LNCAP (cell line): Measurements from ENCODE around the gene AHNAK2.

Experiments
- TF ChIP-seq, protein P1 (sequence below): fragments of 450-650 bp; IDR thresholded peaks from 2 replicates; pipeline ENCODE4 v1.5.1; 2017; ENCODE audit warnings: mild to moderate bottlenecking

AHNAK2 gene

DNA sequence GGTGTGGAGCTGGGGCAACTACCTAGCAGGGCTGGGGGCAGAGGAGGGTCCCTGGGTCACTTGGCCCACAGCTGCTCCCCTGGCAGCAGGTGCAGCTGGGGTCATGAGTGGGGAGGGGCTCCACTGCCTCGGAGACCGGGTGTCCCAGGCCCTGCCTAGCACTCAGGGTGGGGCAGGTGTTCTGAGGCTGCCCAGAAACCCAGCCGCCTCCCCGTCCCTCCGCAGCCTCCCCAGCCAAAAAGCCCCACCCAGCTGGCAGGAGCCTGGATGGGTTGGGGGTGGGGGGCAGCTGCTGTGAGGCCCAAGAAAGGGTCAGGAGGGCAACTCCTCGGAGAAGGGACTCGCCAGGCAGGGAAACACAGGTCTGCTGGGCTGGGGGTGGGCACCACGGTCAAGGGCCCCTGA, 11.2 kb downstream of the AHNAK2 start:
- TF ChIP-seq, protein P1, sequence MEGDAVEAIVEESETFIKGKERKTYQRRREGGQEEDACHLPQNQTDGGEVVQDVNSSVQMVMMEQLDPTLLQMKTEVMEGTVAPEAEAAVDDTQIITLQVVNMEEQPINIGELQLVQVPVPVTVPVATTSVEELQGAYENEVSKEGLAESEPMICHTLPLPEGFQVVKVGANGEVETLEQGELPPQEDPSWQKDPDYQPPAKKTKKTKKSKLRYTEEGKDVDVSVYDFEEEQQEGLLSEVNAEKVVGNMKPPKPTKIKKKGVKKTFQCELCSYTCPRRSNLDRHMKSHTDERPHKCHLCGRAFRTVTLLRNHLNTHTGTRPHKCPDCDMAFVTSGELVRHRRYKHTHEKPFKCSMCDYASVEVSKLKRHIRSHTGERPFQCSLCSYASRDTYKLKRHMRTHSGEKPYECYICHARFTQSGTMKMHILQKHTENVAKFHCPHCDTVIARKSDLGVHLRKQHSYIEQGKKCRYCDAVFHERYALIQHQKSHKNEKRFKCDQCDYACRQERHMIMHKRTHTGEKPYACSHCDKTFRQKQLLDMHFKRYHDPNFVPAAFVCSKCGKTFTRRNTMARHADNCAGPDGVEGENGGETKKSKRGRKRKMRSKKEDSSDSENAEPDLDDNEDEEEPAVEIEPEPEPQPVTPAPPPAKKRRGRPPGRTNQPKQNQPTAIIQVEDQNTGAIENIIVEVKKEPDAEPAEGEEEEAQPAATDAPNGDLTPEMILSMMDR, result no peak

DNA sequence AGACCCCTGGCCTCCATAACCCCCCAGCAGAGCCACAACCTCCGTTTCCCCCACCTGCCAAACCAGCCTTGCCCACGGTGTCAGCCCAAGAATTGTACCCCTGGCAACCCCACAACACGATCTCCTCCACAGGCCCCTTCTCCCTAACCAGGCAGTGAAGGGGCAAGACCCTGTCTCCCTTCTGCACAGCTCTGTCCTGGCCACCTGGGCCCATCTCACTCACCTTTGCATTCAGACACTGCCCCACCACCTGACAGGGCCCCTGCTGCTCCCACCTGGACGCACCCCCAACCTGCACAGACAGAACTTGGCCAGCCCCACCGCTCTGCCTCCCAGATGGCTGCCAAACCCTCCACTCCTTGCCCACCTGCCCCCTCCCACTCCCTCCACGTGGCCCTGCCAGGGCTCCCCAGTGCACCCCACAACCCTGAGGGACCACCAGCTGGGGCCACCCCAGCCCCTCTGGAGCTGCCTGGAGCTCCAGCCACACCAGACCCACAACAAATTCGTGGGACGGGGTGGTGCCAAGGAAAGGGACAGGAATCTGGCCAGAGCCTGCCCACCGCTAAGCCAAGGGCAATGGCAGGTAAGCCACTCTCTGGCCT, 11.8 kb downstream of the AHNAK2 start:
- TF ChIP-seq, protein P1, result no peak

DNA sequence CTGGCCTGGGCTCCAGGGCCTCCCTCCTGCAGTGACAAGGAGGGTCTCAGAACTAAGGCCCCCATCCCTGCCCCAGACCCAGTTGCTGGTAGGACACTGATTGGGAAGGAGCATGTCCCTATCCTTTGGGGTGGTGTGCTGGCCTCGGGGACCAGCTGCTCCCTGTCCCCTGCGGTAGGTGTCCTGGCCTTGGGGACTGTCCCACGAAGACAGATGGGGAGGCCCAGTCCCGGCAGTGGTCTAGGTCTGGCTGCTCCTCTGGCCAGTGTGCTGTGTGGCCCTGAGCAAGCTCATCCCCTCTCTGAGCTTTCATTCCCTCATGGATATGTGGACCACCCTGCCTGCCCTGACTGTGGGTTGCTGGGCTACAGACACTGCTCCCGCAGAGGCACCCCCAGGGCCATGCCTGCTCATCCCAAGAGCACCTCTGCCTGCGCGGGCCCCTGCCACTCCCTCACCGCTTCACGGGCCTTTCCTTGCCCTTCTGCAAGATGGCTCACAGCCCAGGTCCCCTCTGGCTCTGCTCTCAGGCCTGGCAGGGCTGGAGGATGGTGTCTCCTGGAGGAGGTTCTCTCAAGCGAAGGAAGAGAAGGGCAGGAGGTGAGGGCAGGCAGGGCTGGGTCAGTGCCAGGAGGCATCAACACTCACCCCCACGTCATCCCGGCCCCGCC, 12.5 kb downstream of the AHNAK2 start:
- TF ChIP-seq, protein P1, result no peak

DNA sequence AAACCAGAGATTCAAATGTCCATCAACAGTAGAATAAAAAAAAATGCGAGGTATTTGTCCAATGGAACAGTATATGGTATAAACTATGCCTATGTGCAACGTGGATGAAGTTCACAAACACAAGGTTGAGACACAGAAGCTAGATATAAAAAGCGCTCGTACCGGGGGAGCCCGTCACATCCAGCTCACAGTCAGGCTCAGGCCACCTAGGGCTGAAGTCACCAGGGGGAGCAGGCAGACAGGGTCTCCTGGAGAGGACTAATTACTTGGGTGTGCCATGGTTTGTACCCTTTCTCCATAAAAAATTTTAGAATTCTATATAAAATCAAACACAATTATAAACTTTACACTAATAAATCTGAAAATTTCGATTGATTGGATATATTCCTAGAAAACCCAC, 13.6 kb downstream of the AHNAK2 start:
- TF ChIP-seq, protein P1, result no peak

DNA sequence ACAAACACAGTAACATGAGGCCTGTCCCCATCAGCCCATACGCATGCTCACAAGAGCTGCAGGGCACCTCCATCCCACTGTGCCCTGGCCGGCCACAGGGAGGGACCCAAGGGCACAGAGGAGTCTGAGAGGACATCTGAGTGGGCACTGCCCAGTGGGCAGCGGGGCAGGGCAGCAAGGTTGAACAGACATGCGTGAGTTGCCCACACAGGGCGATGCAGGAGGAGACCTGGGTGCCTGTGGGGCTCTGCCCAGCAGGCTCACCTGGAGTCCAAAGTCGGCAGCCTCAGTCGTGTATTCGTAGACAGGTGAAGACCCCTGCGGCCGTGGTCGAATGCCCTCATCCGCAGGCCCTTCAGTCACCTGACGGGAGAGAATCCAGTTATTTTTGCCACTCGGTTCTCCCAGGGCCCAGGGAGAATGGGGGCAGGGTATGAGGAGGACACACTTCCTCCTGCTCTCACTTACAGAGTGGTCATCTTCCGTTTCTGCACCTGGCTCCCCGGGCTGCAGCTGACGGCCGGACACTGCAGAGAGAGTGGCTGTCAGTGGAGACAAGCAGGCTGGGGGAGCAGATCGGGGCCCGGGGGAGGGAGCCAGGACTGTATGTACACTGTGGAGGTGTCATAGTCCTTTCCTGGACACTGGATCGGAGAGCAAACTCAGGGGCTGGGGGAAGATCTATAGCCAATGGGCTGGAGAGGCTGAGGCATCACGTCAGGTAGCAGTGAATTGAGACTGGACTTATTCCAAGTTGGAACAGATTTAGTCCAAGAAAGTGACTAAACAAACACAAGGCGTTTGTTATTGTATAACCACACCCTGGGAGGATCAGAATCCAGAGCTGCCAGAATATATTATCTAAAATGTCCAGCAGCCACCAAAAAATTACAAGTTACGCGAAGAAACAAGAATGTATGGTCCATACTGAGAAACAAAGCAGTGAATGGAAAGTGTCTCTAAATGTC, 20.7 kb downstream of the AHNAK2 start:
- TF ChIP-seq, protein P1, result no peak

DNA sequence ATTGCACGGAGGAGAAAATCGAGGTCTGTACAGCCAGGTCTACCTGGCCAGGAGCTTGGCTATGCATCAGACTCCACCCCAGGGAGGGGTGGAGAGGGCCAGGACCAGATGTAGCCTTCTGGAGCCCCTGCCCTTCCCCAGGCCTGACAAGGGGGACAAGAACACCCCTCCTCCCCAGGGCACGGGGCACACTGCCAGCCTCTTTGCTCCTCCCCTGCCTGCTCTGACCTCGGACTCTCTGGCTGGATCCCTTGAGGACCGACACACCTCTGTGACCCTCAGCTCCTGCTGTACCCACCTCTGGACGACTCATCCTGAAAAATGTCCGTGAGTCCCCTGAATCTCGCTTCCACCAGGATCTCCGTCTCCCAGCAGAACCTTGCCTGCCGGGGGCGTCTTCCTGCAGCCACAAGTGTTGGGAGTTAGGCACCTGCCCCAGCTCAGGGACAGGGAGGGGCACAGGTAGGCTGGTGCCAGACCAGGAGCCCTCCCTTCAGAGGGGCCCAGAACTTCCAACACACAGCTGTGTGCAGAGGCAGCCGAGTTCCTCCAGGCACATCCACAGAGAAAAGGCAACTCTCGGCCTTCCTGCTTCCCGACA, 21.8 kb downstream of the AHNAK2 start:
- TF ChIP-seq, protein P1, result no peak

DNA sequence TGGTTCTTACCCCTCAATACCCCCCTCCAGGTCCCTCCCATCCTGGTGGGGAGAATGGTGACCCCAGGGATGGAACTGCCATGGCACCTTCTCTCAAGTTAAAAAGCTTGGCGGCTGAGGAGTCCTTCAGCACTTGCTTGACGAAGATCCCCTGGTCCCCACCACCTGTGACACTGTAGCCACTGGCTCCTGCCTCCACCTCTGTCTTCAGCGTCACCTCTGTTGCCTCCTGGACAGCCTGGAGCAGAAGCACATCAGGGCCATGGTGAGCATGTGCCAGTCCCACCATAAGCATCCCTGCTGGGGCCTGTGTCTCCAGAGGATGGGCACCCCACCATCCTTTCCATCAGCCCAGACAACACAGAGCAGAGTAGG, 22.8 kb downstream of the AHNAK2 start:
- TF ChIP-seq, protein P1, result no peak
